Astrocyte of the hippocampus (primary cell): Measurements from ENCODE around the gene EMSY.
A peak's percentile ranks its signal among the peaks of the same experiment; 100 is the strongest.
"Not testable (repeated sequence)": the region's sequence is repeated elsewhere in the genome, so short reads cannot be mapped to it uniquely, and the experiment has no call there.

Source experiments
- DNase-seq: peaks from one replicate; pipeline ENCODE4 v3.0.0; 2011; ENCODE audit warnings: low read depth, low spot score

EMSY gene

DNA sequence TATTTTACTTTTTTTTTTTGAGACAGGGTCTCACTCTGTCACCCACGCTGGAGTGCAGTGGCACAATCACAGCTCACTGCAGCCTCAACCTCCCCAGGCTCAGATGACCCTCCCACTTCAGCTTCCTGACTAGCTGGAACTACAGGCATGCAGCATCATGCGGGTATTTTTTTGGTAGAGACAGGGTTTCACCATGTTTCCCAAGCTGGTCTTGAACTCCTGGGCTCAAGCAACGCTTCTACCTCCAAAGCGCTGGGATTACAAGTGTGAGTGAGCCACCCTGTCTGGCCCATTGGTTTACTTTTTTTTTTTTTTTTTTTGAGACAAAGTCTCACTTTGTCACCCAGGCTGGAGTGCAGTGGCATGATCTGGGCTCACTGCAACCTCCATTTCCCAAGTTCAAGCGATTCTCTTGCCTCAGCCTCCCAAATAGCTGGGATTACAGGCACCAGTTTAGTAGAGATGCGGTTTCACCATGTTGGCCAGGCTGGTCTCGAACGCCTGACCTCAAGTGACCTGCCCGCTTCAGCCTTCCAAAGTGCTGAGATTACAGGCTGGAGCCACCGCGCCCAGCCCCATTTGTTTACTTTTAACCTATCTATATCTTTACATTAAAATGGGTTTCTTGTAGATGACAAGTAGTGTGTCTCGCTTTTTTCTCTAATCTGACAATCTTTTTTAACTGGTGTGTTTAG is 127.5 kb downstream of the EMSY start:
- DNase-seq: not testable (repeated sequence)

DNA sequence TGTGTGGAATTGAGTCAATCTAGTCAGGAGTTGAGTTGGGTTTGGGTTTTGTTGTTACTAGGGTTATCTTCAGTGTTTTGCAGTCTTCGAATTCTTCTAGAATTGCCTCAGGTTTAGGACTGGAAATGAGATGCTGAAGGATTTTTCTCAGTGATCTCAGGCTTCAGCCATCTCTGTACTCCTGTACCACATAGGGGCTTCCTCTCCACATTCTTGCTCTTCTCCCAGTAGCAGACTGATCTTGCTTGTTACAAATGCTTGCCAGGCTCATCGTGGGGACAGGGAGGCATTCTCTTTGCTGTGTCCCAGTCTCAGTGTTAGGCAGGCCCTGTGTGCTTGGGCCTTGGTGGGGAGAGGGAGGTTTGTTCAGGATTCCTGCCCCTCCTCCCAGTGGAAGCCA is 129.6 kb downstream of the EMSY start:
- peak; percentile 66 for DNase-seq

DNA sequence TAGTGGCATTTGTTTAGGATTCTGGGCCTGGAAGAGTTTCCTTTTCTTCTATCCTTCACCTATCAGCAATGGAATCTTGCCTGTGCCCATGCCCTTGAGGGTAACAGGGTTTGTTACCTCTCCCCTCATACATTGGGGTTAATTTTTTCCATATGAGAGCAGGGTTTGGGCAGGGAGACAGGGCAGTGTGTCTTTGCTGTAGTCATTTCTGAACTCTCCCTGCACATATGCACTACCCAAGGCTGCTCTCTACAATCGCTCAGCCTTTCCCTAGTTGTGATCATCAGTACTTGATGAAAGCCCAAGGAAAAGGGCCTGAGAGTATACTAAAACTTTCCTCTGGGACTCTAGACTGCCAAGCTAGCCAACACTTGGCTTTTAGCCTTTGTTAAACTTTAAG is 130.1 kb downstream of the EMSY start:
- no peak for DNase-seq

DNA sequence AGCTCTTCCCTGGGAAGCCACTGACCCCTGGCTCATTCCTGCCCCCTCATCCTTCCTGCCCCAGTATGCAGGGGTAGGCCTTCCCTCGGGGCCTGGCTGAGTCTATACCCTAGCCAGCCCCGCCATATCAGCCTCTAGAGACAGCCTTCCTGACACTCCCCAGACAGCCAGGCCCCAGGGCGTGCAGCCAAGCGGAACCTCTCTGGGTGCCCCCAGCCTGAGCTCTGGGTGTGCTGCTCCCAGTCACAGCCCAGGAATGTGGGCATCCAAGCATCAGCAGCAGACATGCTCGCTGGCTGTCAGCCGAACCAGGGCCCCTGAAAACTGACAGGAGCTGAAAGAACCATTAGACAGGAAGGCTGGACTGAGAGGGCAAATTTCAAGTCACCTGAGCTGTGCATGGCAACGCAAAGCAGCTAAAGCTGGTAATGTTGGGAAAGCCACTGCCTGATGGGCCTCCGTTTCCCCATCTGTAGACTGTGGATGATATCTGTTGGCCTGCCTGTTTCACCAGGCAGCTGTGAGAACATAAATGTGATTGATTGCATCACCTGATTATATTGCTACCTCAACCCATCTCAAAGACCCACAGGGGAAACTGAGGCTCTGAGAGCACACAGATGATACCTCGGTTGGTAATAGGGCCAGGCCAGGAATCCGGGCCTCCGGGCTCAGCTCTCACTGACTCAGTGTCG is 132.6 kb downstream of the EMSY start:
- peak; percentile 90 for DNase-seq

DNA sequence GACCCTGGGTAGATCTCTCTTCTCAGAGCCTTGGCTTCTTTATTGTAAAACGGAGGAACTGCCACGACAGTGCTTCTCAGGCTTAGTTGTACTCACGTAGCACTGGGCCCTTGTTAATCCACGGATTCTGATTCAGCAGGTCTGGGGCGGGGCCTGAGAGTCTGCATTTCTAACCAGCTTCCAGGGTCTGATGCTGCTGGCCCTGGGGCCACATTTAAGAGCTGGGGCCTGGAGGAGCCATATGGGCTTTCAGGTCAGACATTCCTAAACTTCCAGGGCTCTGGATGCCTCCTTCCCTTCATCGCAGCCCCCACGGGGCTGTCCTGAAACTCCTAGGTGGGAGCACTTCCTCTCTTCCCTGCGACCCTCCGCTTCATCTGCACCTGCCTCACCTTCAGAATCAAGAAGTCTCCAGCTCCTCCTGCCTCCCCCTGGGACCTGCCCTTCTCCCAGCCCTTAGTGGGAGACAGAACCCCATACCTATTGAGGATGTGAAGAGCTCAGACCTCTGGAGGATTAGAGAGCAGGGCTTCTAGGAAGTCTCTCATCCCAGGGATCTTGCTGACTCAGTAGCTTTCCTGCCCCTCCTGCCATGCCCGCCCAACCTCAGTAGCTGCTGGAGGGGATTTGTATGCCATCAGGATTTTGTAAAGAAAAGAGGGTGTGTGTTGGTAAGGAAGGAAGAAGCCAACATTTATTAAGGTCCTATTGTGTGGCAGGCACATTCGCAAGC is 133.3 kb downstream of the EMSY start:
- no peak for DNase-seq

DNA sequence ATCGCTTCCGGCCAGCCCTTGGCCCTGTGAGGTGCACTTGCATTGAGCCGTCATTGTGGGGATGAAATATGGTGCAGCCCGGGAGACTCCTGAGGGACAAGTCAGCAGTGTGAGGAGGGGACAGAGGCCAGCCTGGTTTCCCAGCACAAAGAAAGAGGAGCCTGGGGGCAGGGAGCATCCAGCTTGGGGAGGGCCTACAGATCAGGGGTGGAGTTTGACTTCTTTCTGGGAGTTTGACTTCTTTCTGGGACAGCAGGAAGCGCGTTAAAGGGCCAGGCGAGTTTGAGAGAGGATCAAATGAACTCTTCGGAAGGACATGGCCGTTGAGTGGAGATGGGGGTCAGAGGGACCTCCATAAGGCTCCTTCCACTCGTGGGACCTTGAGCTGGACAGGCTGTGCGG is 133.8 kb downstream of the EMSY start:
- DNase-seq: no peak

DNA sequence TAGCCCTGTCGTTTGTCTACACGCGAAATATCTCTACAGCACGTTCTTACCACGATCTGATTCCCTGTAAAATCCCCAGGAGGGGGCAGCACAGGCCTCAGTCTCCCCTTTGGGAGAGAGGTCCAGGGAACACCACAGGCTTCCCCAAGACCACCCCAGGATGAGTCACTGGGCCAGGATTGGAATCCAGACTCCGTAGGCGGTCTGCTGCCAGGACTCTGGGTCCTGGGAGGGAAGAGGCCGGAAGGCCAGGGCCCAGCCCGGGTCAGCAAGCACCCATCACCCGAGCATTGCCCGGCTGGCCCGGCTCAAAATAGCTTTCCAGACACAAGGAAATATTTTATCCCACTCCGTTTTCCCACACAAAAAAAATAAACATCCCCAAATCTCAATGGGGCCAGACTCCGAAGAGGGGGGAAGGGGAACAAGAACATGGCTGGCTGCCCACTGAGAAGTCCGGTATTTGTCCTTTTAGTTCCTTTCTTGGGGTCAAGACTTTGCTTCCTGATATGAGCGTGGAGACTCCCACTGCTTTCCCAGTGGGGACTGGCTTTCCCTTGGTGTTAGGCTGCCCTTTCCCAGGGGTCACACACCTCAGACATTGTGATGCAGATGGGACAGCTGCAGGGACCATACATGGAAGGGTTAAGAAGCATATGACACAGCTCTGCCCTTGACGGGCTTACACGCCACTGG is 134.4 kb downstream of the EMSY start:
- no peak for DNase-seq

DNA sequence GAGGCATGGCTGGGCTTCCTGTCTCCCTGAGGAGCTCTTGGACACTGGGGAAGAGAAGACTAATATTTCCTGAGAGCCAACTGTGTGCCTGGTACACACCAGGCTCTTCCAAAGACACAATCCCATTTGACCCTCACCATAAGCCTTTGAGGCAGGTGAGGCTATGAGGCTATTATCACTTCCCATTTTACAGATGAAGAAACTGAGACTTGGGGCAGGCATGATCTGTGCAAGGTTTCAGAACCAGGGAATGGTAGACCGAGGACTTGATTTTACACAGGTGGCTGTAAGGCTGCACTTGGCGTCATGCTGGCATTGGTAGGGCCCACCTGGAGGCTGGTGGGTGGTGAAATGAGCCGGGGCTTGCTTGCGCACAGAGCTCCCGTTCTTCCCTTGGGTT is 134.9 kb downstream of the EMSY start:
- DNase-seq: no peak

DNA sequence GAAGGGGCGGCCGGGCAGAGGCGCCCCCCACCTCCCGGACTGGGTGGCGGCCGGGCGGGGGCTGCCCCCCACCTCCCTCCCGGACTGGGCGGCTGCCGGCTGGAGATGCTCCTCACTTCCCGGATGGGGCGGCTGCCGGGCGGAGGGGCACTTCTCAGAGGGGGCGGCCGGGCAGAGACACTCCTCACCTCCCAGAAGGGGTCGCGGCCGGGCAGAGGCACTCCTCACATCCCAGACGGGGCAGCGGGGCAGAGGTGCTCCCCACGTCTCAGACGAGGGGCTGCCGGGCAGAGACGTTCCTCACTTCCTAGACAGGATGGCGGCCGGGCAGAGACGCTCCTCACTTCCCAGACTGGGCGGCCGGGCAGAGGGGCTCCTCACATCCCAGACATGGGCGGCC is 137.7 kb downstream of the EMSY start:
- DNase-seq: not testable (repeated sequence)

DNA sequence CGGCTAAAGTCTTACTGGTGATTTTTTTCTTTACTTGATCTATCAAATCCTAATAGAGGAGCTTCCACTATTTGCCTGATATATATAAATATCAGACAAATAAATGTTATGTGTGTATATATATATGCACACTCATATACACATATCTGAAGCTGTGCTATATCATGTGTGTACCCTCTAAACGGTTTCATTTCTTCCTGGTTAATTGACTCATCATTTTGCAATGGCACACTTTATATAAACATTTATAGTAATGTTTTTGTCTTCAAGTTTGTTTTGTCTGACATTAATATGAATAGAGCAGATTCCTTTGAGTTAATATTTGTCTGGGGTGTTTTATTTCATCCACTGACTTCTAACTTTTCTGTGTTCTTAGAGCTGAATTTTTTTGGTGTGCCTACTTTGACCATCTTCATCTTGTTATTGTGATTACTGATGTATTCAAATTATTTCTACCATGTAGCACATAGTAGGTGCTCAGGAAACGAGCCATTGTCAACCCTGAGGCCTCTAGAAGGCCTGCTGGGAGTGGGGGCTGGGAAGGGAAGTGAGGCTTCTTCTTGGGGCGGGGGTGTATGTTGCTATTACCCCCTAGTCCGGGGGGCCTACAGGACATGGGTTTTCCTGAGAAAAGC is 143.1 kb downstream of the EMSY start:
- DNase-seq: no peak

DNA sequence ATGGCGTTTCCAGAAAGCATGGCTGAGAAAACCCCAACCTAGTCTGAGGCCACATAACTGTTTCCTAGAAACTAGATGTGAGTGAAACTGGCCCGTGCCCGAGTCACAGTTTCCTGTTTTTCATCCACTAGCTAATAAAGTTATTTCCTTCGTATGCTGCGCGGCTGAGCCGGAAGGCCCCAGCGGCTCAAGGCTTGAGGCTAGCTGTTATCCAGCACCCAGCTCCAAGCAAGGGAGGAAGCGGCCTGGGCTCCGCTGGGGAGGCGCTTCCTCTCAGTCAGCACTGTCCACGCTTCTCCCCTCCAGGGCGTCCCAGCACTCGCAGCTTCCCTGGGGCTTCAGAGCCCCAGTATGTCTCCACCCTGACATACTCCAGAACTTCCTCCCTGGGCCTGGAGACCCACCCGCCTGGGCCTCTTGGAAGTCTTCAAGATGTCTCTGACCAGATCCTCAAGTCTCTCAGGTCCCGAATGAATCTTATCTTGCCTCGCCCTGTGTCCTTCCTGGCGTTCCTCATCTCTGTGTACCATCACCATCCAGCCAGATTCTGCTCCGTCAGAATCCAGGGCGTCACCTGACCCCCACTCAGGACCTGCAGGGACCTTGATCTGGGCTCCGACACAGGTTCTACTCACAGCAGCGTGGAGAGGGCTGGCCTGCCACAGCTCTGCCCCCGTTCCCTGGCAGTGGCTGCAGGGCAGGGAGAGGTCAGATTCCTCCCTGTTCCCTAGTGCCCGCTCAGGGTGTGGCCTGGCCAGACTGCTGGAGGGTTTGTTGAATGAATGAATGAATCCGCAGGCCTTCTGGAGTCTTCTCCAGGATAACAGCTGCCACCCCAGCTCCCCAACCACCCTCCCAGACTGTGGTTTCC is 143.9 kb downstream of the EMSY start:
- DNase-seq: no peak

DNA sequence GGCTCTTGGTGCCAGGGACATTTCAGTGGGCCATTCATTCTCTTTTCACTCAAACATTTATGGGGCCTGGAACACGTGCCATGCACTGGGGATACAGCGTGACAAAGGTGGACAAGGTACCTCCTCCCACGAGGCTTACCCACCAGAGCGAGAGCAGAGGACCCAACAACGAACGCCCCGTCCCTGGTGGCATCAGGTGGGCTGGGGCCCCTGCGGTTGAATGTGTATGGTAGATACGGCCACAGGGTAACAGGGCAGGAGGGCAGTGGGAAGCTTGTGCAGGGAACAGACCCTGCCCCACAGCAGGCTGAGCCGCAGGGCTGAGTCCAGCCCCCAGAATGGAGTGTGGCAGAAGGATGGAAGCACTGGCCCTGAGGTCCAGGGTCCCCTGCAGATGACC is 144.7 kb downstream of the EMSY start:
- no peak for DNase-seq

DNA sequence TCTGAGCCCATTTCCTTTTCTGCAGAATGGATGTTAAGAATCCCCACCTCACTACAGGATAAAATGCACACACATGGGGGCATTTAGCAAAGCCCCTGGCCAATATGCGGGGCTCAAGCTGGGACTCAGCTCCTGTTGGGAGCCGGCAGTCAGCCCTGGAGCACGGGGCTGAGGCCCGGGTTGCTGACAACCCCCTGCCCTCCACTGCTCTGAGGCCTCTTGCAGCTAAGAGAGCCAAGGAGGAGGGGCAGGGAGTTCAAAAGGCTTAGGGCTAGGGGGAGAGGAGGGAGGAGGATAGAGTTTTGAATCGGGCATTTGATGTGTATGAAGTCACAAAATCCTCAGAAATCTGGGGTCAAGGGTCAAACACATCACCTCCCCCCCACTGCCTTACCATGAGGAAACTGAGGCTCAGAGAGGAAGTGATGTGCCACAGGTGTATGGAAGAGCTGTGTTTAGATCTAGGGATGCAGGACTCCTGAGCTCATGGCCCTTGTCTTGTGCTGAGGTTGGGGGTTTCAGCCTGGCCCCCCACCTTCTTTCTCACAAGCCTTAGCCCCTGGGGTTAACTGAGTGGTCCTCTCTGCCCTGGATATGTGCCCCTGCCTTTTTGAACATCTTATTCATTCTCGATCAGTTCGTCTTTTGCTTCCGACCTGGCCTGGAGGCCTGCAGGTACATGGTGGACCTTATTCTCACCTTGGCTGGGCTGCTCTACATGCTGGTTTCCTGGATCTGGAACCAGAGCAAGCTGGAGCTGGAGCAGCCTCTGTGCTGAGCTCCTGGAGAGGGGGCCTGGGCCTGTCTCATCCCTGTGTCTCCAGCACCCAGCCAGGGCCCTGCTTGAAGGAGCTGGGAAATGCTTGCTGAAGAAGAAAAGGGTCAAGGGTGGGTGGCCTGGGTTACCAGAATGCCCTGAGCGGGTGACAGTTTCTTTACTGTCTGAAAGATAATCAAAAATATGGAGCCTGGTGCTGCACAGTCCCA is 145.4 kb downstream of the EMSY start:
- no peak for DNase-seq

DNA sequence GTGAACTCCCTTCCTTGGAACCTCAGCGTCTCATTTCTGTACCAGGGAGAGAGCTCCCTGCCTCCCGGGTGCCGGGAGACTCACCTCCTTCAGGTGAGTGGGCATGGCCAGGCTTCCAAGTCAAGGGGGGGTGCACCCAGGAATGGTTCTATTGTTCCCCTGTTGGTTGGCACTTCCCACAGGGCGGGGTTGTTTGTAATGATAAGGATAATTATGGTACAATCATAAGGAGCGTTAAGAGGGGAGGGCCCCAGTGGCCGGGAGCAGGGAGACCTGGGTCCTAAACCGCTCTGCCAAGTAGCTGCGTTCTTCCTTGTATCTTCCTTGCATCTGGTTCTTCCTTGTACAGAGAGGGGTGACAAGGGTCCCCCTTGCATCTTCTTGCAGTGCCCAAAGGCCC is 146.6 kb downstream of the EMSY start:
- DNase-seq: no peak

DNA sequence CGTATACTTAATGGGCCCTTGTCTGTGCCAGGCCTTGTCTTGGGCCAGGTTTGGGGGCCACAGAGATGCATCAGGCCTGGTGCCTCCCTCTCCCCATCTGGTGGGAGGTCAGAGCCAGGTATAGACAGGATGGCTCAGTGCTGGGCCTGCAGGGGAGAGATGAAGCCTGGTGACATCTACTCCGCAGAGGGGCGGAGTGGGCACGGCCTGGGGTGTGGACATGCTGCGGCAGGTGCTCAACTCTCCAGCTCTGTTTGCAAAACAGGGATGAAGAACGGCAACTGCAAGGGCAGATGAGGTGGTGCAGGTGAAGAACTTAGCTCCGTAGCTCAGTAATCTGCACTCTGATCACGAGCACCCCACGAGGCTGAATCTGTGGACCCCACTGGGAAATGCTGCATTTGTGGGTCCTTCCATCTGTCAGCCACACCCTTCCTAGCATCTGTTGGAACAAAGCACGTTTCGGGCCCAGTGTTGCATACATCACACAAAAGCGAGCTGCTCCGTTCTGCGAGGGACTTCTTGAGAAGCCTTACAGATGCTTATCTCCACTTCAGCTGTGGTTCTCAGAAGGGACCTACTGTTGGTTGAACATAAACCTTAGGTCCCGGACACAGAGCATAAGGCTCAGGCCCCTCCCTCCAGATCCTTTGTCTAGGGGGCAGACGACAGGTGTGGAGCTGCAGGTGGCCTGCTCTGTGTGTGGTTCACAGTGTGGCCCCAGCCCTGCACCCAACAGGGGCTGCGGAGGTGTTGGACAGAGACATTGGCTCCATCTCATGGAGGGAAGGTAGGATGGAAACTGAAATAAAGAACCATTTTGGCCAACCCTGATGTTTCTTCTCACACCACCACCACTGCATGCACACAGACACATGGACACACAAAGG is 147.5 kb downstream of the EMSY start:
- DNase-seq: no peak

DNA sequence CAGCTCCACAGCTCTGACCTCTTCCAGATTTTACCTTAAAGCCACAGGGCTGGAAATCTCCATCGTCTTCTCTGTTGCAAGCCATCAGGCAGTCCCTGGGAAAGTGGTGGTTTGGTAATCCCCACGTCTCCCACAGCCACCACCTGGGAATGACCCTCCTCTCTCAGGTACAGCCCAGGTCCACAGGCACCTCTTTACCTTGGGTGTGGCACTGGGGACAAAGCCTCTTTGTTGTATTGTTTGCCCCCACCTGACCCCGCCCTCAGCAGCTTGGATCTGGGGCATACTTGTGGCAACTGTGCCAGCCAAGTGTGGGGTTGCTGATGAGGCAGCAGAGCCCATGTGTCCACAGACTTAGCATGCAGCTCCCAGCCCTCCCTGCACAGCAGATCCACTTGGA is 148.1 kb downstream of the EMSY start:
- no peak for DNase-seq

DNA sequence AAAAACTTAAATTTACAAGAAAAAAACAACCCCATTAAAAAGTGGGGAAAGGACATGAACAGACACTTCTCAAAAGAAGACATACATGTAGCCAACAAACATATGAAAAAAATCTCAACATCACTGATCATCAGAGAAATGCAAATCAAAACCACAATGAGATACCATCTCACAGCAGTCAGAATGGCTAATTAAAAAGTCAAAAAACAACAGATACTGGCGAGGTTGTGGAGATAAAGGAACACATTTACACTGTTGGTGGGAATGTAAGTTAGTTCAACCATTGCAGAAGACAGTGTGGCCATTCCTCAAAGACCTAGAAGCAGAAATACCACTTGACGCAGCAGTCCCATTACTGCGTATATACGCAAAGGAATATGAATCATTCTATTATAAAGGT is 150.3 kb downstream of the EMSY start:
- DNase-seq: not testable (repeated sequence)

DNA sequence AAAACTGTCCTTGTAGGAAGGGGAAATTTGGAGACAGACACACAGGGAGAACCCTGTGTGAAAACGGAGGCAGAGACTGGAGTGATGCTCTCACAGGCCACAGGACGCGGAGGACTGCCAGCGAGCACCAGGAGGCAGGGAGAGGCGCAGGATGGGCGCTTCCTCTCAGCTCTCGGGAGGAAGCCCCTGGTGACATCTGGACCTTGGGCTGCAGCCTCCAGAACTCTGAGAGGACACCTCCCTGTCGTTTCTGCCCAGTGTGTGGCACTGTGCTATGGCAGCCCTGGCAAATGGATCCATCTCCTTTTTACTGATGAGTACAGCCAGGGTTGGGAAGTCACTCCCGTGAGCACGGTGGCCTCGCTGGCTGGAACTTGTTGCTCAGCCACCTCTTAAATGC is 151.8 kb downstream of the EMSY start:
- no peak for DNase-seq
